H9 (cell line): ENCODE data around the gene SLC29A4. TPM values are rescaled to one million over a fixed set of nuclear protein-coding genes. Genes with fewer than 3 reads are reported as not detected.
"Not testable (repeated sequence)": the region's sequence is repeated elsewhere in the genome, so short reads cannot be mapped to it uniquely, and the experiment has no call there.

Source experiments
- DNase-seq: peaks from one replicate; pipeline ENCODE4 v3.0.0-alpha.2; 2017
- H2AFZ ChIP-seq: one replicate; pipeline ENCODE4 v1.6.1; 2013; ENCODE audit warnings: mild to moderate bottlenecking, low read length, control low read depth, moderate library complexity
- H2AK5ac ChIP-seq: 2 replicates; pipeline ENCODE4 v1.6.1; 2013; ENCODE audit warnings: low read length, control low read depth, mixed read lengths; ENCODE audit not compliant: insufficient read length
- H2BK120ac ChIP-seq: one replicate; pipeline ENCODE4 v1.6.1; 2013; ENCODE audit warnings: low read depth, mild to moderate bottlenecking, low read length, control low read depth, inconsistent platforms; ENCODE audit not compliant: poor library complexity, severe bottlenecking
- H2BK12ac ChIP-seq: 2 replicates; pipeline ENCODE4 v1.6.1; 2013; ENCODE audit warnings: low read length, control low read depth, mixed read lengths, low read depth; ENCODE audit not compliant: insufficient read length
- H2BK15ac ChIP-seq: 2 replicates; pipeline ENCODE4 v1.6.1; 2013; ENCODE audit warnings: low read depth, low read length, control low read depth
- H2BK20ac ChIP-seq: one replicate; pipeline ENCODE4 v1.6.1; 2013; ENCODE audit warnings: low read depth, mild to moderate bottlenecking, low read length, control low read depth, inconsistent platforms; ENCODE audit not compliant: poor library complexity, severe bottlenecking
- H2BK5ac ChIP-seq: 2 replicates; pipeline ENCODE4 v1.6.1; 2013; ENCODE audit warnings: low read length, control low read depth, mixed read lengths; ENCODE audit not compliant: insufficient read length
- H3K14ac ChIP-seq: 2 replicates; pipeline ENCODE4 v1.6.1; 2013; ENCODE audit warnings: low read length, control low read depth; ENCODE audit not compliant: insufficient read depth
- H3K18ac ChIP-seq: 2 replicates; pipeline ENCODE4 v1.6.1; 2013; ENCODE audit warnings: low read depth, mild to moderate bottlenecking, mixed read lengths, low read length, control low read depth; ENCODE audit not compliant: insufficient read length
- H3K23ac ChIP-seq: 2 replicates; pipeline ENCODE4 v1.6.1; 2013; ENCODE audit warnings: low read length, control low read depth, mixed read lengths, low read depth; ENCODE audit not compliant: insufficient read length
- H3K23me2 ChIP-seq: 2 replicates; pipeline ENCODE4 v1.6.1; 2013; ENCODE audit warnings: low read depth, mild to moderate bottlenecking, mixed read lengths, low read length, control low read depth; ENCODE audit not compliant: insufficient read length, poor library complexity, severe bottlenecking
- H3K27ac ChIP-seq: 2 replicates; pipeline ENCODE4 v1.5.1; 2013; ENCODE audit warnings: low read length, control low read depth, mixed read lengths, low read depth; ENCODE audit not compliant: insufficient read length
- H3K27me3 ChIP-seq: 2 replicates; pipeline ENCODE4 v1.6.1; 2013; ENCODE audit warnings: low read length, control low read depth, inconsistent platforms; ENCODE audit not compliant: insufficient read depth
- H3K4ac ChIP-seq: 2 replicates; pipeline ENCODE4 v1.6.1; 2013; ENCODE audit warnings: low read depth, mild to moderate bottlenecking, control low read depth, inconsistent platforms, low read length, moderate library complexity
- H3K4me1 ChIP-seq: 2 replicates; pipeline ENCODE4 v1.6.1; 2013; ENCODE audit warnings: low read length, control low read depth, inconsistent platforms; ENCODE audit not compliant: insufficient read depth
- H3K4me2 ChIP-seq: 2 replicates; pipeline ENCODE4 v1.6.1; 2013; ENCODE audit warnings: low read length, control low read depth, mixed read lengths; ENCODE audit not compliant: insufficient read length, insufficient read depth
- H3K56ac ChIP-seq: 2 replicates; pipeline ENCODE4 v1.6.1; 2013; ENCODE audit warnings: low read depth, mild to moderate bottlenecking, mixed read lengths, low read length, control low read depth; ENCODE audit not compliant: insufficient read length
- H3K79me1 ChIP-seq: 2 replicates; pipeline ENCODE4 v1.6.1; 2013; ENCODE audit warnings: low read depth, mild to moderate bottlenecking, moderate library complexity, low read length, control low read depth, inconsistent platforms; ENCODE audit not compliant: insufficient read depth, poor library complexity, severe bottlenecking
- H3K79me2 ChIP-seq: 2 replicates; pipeline ENCODE4 v1.6.1; 2013; ENCODE audit warnings: low read length, control low read depth, inconsistent platforms; ENCODE audit not compliant: insufficient read depth
- H3K9ac ChIP-seq: 2 replicates; pipeline ENCODE4 v1.6.1; 2013; ENCODE audit warnings: low read length, control low read depth, mixed read lengths; ENCODE audit not compliant: insufficient read length; ENCODE audit errors: extremely low read depth
- H3K9me3 ChIP-seq: one replicate; pipeline ENCODE4 v1.6.1; 2013; ENCODE audit warnings: low read depth, low read length, inconsistent platforms; ENCODE audit not compliant: control insufficient read depth
- H3T11ph ChIP-seq: one replicate; pipeline ENCODE4 v1.6.1; 2013; ENCODE audit warnings: mild to moderate bottlenecking, low read length, control low read depth, inconsistent platforms
- H4K20me1 ChIP-seq: one replicate; pipeline ENCODE4 v1.6.1; 2013; ENCODE audit not compliant: control insufficient read depth, insufficient read length, insufficient read depth
- H4K5ac ChIP-seq: 2 replicates; pipeline ENCODE4 v1.6.1; 2013; ENCODE audit warnings: low read depth, mild to moderate bottlenecking, mixed read lengths, low read length, control low read depth; ENCODE audit not compliant: insufficient read length
- H4K8ac ChIP-seq: replicated peaks from 2 replicates; pipeline ENCODE4 v1.6.1; 2013; ENCODE audit warnings: low read length, control low read depth, mixed read lengths, low read depth; ENCODE audit not compliant: insufficient read length
- H4K91ac ChIP-seq: 2 replicates; pipeline ENCODE4 v1.6.1; 2013; ENCODE audit warnings: low read depth, mild to moderate bottlenecking, moderate library complexity, mixed read lengths, low read length, control low read depth; ENCODE audit not compliant: insufficient read length
- H3K27ac Mint-ChIP-seq, 3 experiments: 2 replicates in 2 of 3; 3 replicates in 1 of 3; pipeline ENCODE4 v1.8.0; 2020 to 2021; ENCODE audit warnings: mixed read lengths in 3 of 3, mild to moderate bottlenecking in 1 of 3, moderate library complexity in 1 of 3
- H3K27me3 Mint-ChIP-seq: 2 replicates; pipeline ENCODE4 v1.8.0; 2021; ENCODE audit warnings: low read depth, mild to moderate bottlenecking, moderate library complexity, mixed read lengths
- H3K36me3 Mint-ChIP-seq, 3 experiments: 2 replicates in 2 of 3; 3 replicates in 1 of 3; pipeline ENCODE4 v1.8.0; 2020 to 2021; ENCODE audit warnings: low read depth in 3 of 3, mixed read lengths in 3 of 3; ENCODE audit not compliant: insufficient read depth in 1 of 3
- H3K4me1 Mint-ChIP-seq, 2 experiments: 2 replicates each; pipeline ENCODE4 v1.8.0; 2020; ENCODE audit warnings: mixed read lengths in 2 of 2
- H3K4me3 Mint-ChIP-seq, 2 experiments: 2 replicates in 1 of 2; 3 replicates in 1 of 2; pipeline ENCODE4 v1.8.0; 2020 to 2021; ENCODE audit warnings: mild to moderate bottlenecking in 2 of 2, mixed read lengths in 2 of 2, moderate library complexity in 1 of 2
- H3K9me3 Mint-ChIP-seq, 2 experiments: 2 replicates in 1 of 2; 3 replicates in 1 of 2; pipeline ENCODE4 v1.8.0; 2020; ENCODE audit warnings: mild to moderate bottlenecking in 2 of 2, mixed read lengths in 2 of 2, moderate library complexity in 1 of 2
- CTCF ChIP-seq: fragments of 200-600 bp; sonication (generic); conservative IDR thresholded peaks from 3 replicates; pipeline ENCODE4 v1.8.0; 2021; ENCODE audit warnings: antibody characterized with exemption, mild to moderate bottlenecking
- WGBS: extraction: QIAGEN DNeasy Blood & Tissue Kit; methylation state at CpG from one replicate; pipeline ENCODE4 v1.1.7; 2013; ENCODE audit warnings: missing lambda C conversion rate, low lambda C conversion rate, mixed read lengths; ENCODE audit not compliant: insufficient read length; ENCODE audit errors: extremely low coverage; 5-methylcytosine and 5-hydroxymethylcytosine counted together
- total RNA-seq: library from RNA; stranded (reverse); gene quantifications from 2 replicates; pipeline ENCODE4 v1.2.1, GENCODE V29; 2021

Gene SLC29A4
- total RNA-seq, 1 experiment from 2014 or later = 12.4 TPM

GRCh38 chr7:5274441-5274840 is 8.3 kb upstream of the SLC29A4 start:
- no peak for TF ChIP-seq CTCF
- peaks cover 0 to 6% of the 10 kb centered on the region in 2 experiments; a peak in 1 of 4 replicates for H3K4me1 Mint-ChIP-seq
- H3K18ac ChIP-seq = no peak overlapping the region
- H4K8ac ChIP-seq = no peak overlapping the region
- H2BK15ac ChIP-seq = no peak overlapping the region
- no peak overlapping the region for H3K23ac ChIP-seq
- H3K79me2 ChIP-seq = no peaks in the 10 kb centered on the region
- H3K27ac ChIP-seq = no peak overlapping the region
- no peaks in the 10 kb centered on the region for H4K20me1 ChIP-seq
- H4K5ac ChIP-seq = no peak overlapping the region
- no peak overlapping the region for H3T11ph ChIP-seq
- H3K79me1 ChIP-seq = no peaks in the 10 kb centered on the region
- H2BK20ac ChIP-seq = no peak overlapping the region
- H3K36me3 Mint-ChIP-seq = no peaks in the 10 kb centered on the region
- H3K4ac ChIP-seq = no peak overlapping the region
- no peak overlapping the region for H4K91ac ChIP-seq
- H3K27ac Mint-ChIP-seq = no peak overlapping the region
- no peak overlapping the region for H2AK5ac ChIP-seq
- H3K56ac ChIP-seq = no peak overlapping the region
- DNase-seq = no peak
- H3K27me3 ChIP-seq = no peaks in the 10 kb centered on the region
- no peak overlapping the region for H2AFZ ChIP-seq
- H3K9me3 Mint-ChIP-seq = no peaks in the 10 kb centered on the region; a peak in 1 of 5 replicates
- H3K14ac ChIP-seq = no peak overlapping the region; the same call in 1 of the 2 replicates
- H3K4me3 Mint-ChIP-seq = no peak overlapping the region
- no peaks in the 10 kb centered on the region for H3K9me3 ChIP-seq
- peaks cover 27% of the 10 kb centered on the region for H3K27me3 Mint-ChIP-seq
- WGBS = no CpG with 5 or more reads among the region's 7 CpGs
- no peaks in the 10 kb centered on the region for H3K4me1 ChIP-seq
- no peak overlapping the region for H2BK5ac ChIP-seq
- no peak overlapping the region for H2BK12ac ChIP-seq
- no peaks in the 10 kb centered on the region for H3K23me2 ChIP-seq
- H3K9ac ChIP-seq = no peak overlapping the region
- H2BK120ac ChIP-seq = no peak overlapping the region
- no peak overlapping the region for H3K4me2 ChIP-seq

GRCh38 chr7:5274985-5275431 is 7.7 kb upstream of the SLC29A4 start:
- not testable (repeated sequence) for H2BK12ac ChIP-seq, H3K18ac ChIP-seq, H3K9me3 Mint-ChIP-seq, H4K8ac ChIP-seq, H3K4me1 Mint-ChIP-seq, H2BK15ac ChIP-seq, DNase-seq, H3K79me1 ChIP-seq, H3K4me1 ChIP-seq, H2BK20ac ChIP-seq, H3K27me3 ChIP-seq, H3T11ph ChIP-seq, H3K9me3 ChIP-seq, H3K4me2 ChIP-seq, H3K56ac ChIP-seq, H2BK5ac ChIP-seq, H3K23ac ChIP-seq, H2AK5ac ChIP-seq, H3K4me3 Mint-ChIP-seq, H4K91ac ChIP-seq, H3K9ac ChIP-seq, H4K5ac ChIP-seq, H3K27ac Mint-ChIP-seq, H2AFZ ChIP-seq, H2BK120ac ChIP-seq, H3K79me2 ChIP-seq, H3K23me2 ChIP-seq, H3K14ac ChIP-seq, H3K27ac ChIP-seq, H3K4ac ChIP-seq, H3K36me3 Mint-ChIP-seq, H4K20me1 ChIP-seq
- WGBS = no CpG with 5 or more reads among the region's 11 CpGs
- peaks cover 28% of the 10 kb centered on the region for H3K27me3 Mint-ChIP-seq
